Inflammatory macrophage (primary cell): Measurements from ENCODE around the gene MRPS17.

ENCODE experiments used
- DNase-seq, 2 donors: peaks; one replicate each; pipeline ENCODE4 v3.0.0-alpha.2; 2020 to 2022
- total RNA-seq, 18 experiments: gene quantifications; one replicate each; lab custom pipeline; 2026; ENCODE audit warnings: mixed read lengths in 6 of 18, inconsistent platforms in 2 of 18; lab: John Stamatoyannopoulos, UW

Gene MRPS17
- 0.58 to 6.3 (median 4.3) reads per million in 18 experiments for total RNA-seq

DNA sequence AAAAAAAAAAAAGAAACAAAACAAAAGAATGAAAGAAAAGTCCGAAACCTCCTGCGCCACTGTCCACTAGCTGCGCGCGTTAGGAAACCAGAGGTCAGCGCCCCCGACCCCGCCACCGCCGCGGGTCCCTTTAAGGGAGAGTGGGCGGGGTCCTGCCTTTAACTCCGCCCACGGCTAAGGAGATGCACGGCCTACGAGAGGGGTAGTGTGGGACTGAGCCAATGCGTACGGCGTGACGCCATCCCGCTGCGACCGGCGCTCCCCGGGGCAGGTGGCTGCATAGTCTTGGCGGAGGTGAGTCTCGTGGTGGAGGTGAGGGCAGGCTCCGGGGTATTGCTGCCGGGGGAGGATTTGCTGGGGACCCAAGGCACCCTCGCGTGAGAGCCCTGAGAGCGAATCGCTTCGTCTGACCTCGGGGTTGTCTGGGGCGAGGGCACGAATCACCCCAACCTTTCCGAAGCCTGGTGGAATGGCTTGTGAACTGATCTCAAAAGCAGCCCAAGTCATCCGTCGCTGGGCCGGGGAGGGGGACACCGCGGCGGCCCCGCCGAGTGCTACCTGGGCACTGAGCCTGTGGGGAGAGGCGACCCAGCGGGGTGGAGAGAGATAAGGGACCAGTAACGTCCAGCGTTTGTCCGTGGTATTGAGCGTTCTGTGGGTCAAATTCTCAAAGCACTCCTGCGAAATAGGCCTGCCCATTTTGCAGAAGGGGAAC, at the start of gene MRPS17:
MRPS17 (plus strand) TSS at position 241 of the 715 bp plus-strand sequence. CDS start 1,319 bp downstream, outside the sequence.
- DNase-seq: peak; percentile 89 to 94

DNA sequence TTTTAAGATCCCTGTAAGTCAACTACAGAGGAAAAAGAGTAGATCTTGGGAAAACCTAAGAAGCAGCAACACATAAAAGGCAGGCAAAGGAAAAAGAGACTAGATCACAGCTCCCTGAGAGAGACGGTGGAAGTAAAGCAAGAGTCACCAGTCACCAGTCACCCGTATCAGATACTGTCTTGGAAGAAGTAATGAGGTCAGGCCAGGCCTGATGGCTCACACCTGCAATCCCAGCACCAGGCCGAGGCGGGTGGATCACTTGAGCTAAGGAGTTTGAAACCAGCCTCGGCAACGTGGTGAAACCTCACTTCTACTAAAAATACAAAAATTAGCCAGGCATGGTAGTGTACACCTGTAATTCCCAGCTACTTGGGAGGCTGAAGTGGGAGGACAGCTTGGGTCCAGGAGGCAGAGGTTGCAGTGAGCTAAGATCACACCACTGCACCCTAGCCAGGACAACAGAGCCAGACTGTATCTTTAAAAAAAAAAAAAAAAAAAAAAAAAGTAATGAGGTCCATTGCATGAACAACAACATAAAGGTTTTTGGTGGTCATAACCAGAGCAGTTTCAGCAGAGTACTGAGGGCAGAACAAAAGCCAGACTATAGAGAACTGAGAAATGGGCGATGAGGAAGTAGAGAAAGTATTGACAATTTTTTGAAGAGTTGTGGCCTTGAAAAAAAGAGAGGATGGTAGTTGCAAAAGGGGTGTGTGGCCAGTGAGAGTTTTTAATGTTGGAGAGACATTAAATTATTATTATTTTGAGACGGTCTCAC, 47.5 kb upstream of the MRPS17 start:
- no peak for DNase-seq

DNA sequence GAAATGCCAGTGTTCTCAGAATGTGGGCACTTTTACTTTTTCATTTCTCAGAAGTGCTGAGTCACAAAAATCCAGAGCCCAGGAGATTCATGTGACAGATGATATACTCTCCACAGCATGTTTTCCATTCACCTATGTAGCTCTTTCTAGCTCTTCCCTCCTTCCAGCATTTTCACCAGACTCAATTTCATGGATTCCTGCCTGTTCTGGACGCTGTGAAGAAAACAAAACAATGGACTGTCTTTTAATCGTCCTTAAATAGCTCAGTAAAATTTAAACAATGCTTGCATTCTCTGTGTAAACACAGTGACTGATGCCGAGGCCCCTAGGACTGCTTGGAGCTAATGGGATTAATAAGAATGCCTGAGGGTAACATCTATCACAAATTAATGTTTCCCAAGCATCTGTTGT, 38.9 kb upstream of the MRPS17 start:
- DNase-seq: no peak

DNA sequence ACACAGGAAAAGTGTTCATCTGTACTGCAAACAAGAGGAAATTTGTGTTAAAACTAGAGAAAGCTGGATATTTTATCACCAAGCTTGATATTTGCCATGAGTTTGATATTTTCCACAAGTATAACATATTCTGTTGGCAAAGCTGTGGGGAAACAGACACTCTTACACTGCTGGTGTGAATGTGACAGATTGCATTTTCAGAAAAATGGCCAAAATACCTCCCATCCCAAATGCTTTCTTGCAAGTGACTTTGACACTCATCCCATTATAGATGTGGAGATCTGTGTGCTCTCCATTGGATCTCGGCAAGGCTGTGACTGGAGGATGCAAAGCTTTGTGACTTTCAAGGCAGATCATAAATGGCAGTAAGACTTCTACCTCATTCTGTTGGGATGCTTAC, 33.9 kb upstream of the MRPS17 start:
- no peak for DNase-seq

DNA sequence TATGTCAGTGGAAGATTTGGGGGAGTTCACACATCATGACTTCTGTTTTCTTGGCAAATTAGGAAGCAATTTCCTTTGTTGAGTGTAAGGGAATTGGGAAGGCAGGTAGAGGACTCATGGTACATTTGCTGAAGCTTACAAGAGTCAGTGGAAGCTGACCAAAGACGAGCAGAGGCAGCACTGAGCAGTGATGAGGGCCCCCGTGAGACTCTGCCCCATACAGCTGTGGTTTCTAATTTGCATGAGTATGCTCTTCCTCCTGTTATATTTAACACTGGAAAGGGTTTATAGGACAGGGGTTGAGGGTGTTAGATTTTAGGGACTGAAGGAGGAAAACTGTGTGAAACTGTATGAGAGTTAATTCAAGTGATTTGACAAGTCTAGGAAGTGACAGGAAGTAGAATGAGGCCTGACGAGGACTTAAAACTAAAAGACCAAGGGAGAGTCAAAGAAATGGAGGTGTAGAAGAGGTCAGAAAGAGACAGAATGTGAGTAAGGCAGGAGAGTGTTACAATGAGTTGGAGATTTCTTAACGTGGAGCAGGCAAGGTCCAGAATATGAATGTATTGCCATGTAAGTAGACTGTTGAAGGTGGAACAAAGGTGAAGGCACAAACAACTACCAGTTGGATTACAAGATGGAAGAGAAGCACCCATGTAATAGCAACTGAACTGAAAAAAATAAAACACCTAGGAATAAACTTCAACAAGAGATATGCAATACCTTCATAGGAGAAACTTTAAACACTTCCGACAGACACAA, 23.5 kb upstream of the MRPS17 start:
- DNase-seq: no peak

DNA sequence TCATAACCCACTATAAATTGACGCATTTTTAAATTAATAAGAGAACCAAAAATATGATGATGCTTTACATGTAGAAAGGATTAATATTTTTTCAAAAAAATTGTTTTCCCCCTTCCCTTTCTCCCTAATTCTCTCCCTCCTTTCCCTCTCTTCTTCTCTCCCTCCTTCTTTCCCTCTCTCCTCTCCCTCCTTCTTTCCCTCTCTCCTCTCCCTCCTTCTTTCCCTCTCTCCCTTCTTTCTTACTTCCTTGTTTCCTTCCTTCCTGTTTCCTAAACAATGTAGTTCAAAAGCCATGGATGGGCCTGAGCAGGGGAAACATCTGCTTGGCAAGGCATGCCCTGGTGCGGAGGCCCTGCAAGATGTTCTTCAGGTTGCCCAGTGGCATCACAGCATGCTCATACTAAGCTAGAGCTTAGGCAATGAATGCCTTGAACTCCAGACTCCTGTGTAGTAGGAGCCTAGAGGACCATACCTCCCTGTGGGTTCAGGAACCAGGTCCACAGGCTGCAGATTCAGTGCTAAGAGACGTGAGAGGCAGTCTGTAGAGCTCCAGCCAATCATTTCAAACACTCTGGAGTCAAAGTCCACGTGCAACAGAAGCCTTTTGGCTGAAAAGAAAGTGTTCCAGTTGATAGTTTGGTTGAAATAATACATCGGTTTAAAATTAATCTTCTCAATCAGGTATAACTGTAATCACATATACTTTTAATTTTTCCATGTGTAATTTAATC, 20.1 kb upstream of the MRPS17 start:
- DNase-seq: no peak

DNA sequence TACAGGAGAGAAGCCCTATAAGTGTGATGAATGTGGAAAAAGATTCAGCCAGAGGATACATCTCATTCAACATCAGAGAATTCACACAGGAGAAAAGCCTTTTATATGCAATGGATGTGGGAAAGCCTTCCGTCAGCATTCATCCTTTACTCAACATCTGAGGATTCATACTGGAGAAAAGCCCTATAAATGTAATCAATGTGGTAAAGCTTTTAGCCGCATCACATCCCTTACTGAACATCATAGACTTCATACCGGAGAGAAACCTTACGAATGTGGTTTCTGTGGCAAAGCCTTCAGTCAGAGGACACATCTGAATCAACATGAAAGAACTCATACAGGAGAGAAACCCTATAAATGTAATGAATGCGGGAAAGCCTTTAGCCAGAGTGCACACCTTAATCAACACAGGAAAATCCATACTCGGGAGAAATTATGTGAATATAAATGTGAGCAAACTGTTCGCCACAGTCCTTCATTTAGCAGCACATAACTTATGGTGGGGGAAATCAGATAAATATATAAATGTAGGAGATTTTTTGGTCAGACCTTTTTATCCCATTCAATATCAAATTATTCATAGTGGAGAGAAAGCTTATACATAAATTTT, 12.1 kb upstream of the MRPS17 start:
- DNase-seq: no peak

DNA sequence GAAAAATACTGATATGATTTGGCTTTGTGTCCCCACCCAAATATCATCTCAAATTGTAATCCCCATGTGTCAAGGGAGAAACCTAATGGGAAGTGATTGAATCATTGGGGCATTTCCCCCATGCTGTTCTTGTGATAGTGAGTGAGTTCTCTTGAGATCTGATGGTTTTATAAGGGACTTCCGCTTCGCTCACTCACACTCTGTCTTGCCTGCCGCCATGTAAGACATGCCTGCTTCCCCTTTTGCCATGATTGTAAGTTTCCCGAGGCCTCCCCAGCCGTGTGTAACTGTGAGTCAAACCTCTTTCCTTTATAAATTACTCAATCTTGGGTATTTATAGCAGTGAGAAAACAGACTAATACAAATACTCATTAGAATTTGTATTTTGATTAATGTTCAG, 5.1 kb upstream of the MRPS17 start:
- no peak for DNase-seq

DNA sequence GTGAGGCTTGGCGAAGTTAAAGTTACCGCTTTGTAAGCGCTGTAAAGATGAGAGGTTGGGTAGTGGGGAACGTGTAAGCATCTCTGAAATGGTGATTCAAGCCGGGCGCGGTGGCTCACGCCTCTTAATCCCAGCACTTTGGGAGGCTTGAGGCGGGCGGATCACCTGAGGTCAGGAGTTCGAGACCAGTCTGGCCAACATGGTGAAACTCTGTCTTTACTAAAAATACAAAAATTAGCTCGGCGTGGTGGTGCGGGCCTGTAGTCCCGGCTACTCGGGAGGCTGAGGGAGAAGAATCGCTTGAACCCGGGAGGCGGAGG, 635 bp downstream of the MRPS17 start:
- DNase-seq: peak in 1 of 2 donors; percentile 4

DNA sequence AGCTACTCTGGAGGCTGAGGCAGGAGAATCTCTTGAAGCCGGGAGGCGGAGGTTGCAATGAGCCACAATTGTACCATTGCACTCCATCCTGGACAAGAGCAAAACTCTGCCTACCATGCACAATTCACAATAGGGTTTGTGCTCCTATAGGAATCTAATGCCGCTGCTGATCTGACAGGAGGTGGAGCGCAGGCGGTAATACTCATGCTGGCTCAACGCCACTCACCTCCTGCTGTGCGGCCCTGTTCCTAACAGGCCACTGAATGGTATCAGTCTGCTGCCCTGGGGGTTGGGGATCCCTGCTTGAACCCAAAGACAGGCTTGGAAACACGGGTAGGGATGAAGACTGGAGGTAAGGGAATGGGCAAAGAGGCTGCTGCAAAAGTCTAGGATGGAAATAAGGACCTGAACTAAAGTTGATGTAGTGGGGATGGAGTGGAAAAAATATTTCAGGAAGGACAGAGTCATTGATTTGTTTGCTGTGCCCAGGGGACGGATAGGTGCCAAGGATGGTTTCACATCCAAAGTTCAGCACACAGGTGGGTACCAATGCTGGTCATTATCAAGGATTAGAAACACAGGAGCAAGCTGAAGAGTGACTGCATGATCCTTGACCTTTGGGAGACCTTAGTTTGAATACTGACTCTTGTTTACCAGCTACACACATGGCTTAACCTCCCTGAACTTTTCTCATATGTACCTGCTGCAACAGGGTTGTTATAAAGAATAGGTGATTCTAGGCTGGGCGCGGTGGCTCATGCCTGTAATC, 2.2 kb downstream of the MRPS17 start:
- no peak for DNase-seq

DNA sequence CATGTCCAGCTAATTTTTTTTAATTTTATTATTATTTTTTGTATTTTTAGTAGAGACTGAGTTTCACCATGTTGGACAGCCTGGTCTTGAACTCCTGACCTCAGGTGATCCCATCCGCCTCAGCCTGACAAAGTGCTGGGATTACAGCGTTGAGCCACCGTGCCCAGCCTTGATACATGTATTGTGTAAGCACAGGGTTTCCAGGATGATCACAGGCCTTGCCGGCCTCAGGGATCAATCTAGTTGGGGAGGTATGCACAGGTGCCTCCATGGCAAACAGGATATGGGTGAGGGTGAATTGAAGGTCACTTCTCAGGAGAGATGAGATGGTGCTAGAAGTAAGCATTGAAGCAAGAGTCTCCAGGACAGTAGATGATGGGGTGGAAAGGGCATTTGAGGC, 5.5 kb downstream of the MRPS17 start:
- no peak for DNase-seq

DNA sequence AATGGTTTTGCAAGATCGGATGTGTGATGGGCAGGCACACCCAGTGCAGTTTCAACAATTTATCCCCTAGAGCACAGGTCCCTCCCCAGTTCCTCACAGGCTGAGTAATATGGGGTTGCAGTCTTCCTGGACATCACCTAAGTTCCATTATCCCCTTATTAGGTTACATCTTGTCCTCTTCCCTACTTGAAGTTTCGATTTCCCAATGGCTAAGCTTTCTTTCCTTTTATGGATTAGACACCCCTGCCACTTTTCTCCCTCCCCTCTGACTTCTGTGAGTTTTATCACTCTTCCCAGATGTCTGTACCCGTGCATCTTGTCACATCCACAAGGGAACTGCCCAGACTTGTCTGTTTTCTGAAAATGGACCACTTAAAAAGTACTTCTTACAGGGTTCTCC, 10.3 kb downstream of the MRPS17 start:
- DNase-seq: no peak

DNA sequence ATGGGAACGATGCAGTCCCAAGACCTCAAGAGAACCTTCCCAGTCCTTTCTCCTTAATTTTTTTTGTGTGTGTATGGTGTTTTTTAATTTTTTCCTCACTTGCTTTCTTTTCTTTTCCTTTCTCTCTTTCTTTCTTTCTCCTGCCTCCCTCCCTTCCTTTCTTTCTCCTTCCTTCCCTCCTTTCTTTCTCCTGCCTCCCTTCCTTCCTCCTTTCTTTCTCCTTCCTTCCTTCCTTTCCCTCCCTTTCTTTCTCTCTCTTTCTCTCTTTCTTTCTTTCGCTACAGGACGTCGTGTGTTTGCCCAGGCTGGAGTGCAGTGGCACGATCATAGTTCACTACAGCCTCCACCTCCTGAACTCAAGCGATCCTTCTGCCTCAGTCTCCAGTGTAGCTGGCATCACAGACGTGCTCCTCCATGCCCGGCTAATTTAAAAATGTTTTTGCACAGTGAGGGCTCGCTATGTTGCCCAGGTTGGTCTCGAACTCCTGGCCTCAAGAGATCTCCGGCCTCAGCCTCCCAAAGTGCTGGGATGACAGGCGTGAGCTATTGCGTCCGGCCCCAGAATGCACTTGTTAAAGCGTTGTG, 12.0 kb downstream of the MRPS17 start:
- no peak for DNase-seq

DNA sequence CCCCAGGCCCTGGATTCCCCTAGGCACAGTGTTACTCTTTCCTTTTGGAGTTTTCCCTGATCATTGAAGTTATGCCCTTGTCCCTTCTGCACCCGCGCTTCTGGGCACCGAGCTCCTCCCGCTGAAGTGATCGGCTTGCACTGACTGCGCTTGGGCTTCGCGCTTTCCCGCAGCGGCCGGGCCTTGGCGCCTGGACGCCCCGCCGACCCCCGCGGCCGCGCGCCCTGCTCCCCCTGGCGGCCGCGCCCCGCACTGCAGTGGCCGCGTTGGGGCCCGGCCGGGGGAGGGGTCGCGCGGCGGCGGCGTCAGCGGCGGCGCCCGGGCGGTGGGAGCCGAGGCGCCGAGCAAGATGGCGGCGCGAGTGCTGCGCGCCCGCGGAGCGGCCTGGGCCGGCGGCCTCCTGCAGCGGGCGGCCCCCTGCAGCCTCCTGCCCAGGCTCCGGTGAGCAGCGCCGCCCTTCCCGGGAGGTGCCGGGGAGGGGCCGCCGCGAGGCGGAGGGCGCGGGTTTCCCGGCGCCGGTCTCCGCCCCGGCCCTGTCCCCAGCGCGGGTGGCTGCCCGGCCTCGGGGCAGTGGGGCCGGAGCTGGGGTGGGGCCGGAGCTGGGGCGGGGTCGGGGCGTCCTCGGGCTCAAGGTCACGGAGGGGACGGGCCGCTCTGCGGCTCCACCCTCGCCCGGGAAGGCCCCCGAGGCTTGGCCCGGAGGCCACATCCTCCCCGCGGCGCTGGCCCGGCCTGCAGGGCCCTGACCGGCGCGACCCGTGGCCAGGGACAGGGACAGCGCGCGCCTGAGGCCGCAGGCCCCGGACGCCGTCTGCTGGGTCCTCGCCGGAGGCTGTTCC, 12.8 kb downstream of the MRPS17 start, which contains the start of gene NIPSNAP2:
NIPSNAP2 (plus strand) TSS at position 325 of the 839 bp plus-strand sequence; CDS start at position 350, 25 bp downstream.
- peak; percentile 86 to 94 for DNase-seq

DNA sequence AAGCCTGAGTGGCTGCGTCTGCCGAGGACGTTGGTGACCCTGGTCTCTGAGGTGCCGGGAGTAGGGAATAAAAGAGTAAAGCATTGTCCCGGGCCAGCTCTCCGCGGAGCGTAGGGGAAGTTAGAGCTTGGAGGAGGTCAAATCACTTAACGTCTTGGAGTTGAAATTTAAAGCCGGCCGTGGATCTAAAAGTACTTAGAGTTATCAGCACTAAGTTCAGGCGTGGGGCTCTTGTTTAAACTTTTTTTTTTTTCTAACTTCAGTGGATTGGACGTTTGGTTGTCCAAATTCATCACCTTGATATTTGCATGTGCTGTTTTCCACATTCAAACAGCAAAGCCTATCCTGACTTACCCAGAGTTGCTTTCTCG, 13.4 kb downstream of the MRPS17 start:
- no peak for DNase-seq

DNA sequence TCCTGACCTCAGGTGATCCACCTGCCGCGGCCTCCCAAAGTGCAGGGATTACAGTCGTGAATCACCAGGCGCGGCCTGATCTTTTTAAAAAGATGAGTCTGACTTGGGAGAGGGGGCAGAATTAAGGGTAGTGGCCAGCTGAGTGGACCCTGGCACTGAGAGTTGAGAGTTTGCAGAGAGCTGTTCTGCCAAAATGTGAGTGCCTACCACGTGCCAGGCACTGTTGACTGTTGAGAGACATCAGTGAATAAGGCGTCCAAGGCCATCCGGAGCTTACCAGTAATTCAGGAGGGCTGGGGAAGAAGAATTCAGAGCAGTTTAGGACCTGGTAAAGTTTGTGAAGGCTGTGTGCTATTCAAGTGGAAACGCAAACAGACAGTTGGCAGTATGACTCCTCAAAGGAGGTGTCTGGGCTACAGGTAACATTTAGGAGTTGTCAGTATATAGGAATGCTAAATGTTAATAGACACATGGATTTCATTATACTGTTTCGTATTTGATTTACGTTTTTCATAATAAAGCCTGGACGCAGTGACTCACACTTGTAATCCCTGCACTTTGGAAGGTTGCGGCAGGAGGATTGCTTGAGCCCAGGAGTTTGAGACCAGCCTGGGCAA, 14.2 kb downstream of the MRPS17 start:
- DNase-seq: no peak

DNA sequence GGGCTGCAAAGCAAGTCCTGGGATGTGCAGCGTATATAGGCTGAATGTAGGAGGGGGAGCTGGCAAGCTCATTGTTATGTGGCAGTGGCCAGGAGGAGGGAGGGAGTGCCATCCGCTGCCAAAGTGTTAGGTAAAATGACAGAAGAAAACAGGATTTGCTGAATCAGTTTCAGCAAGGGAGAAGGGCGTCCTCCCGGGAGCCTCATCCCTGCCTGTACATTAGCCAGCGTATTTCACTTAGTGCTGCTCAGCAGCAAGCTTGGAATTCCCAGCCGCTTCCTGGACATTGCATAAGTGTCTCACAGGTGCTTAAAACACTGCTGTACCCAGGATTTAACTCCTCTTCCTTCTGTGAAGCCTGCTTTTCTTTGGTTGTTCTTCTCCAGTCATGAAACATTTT, 15.2 kb downstream of the MRPS17 start:
- DNase-seq: no peak

DNA sequence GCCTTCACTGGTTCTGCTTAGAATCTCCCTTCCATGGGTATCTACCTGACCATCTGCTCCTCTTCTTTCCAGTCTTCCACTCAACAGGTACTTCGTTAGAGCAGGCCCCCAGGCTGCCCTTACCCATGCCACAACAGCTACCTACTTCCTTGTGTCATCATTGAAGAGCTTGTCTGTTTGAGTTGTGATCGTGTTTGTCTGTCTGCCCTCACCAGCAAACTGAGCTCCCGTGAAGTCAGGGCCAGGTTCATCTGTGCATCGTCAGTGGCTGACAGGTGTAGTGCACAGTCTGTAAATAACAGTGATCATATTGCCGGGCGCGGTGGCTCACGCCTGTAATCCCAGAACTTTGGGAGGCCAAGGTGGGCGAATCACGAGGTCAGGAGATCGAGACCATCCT, 17.7 kb downstream of the MRPS17 start:
- DNase-seq: no peak

DNA sequence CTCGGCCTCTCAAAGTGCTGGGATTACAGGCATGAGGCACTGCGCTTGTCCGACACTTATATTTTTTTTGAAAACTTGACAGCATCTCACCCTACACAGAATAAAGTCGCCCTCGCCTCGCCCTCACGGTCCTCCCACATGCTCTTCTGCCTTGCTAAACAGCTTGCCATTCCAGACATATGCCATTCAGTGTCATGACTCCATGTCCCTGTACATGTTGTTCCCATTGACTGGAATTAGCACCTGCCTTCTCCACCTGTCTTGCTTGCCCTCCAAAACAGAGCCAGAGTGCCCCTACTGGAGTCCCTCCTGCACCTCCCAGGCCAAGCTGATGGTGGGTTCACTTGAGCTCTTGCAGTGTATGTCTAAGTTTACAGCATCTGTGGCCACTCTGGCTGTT, 18.9 kb downstream of the MRPS17 start:
- no peak for DNase-seq

DNA sequence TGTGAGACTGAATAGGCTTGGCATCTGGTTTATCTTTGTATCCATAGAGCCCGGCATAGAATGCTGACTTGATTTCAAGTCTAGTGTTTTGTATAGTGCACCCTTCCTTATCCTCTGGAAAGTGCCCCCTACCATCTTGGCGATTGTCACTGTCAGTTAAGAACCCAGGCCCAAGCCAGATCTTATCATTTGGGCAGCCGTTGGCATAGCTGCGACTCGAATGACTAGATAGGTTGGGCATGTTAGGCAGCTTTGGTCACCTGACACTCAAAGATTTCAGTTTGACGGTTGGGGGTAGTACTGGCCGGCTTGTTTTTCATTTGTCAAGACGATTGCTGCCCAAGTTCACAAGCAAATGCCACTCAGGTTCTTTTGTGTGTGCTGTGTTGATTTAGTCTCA, 19.3 kb downstream of the MRPS17 start:
- no peak for DNase-seq
